T-helper 17 cell (primary cell): ENCODE measurements around the gene HS3ST5. TPM values are rescaled to one million over a fixed set of nuclear protein-coding genes. Genes with fewer than 3 reads are reported as not detected.
"Not testable (repeated sequence)": the region's sequence is repeated elsewhere in the genome, so short reads cannot be mapped to it uniquely, and the experiment has no call there.

Experiments used
- ATAC-seq: fragments of 150-1000 bp; cut with Tn5 transposase; 2 replicates; pipeline ENCODE4 v1.10.0; 2021; ENCODE audit warnings: mild to moderate bottlenecking, moderate library complexity
- DNase-seq, 3 donors: peaks; one replicate each; pipeline versions ENCODE4 v3.0.0 to v3.0.0-alpha.2; 2020 to 2021
- H3K9me3 ChIP-seq: one replicate; pipeline ENCODE4 v1.7.0; 2013; ENCODE audit warnings: low read length, mild to moderate bottlenecking; ENCODE audit not compliant: control insufficient read depth, poor library complexity, severe bottlenecking
- H3K27ac Mint-ChIP-seq: one replicate; pipeline ENCODE4 v1.8.0; 2022; ENCODE audit warnings: mild to moderate bottlenecking, moderate library complexity, mixed read lengths
- H3K27me3 Mint-ChIP-seq: one replicate; pipeline ENCODE4 v1.8.0; 2022; ENCODE audit warnings: mixed read lengths
- H3K36me3 Mint-ChIP-seq: one replicate; pipeline ENCODE4 v1.8.0; 2022; ENCODE audit warnings: low read depth, mixed read lengths
- H3K4me1 Mint-ChIP-seq: one replicate; pipeline ENCODE4 v1.8.0; 2022; ENCODE audit warnings: mild to moderate bottlenecking, mixed read lengths
- H3K4me3 Mint-ChIP-seq: one replicate; pipeline ENCODE4 v1.8.0; 2022; ENCODE audit warnings: mild to moderate bottlenecking, moderate library complexity, mixed read lengths
- total RNA-seq, 4 donors: library from RNA in 2 of 4; stranded (reverse) in 2 of 4; gene quantifications; one replicate each; pipeline ENCODE4 v1.2.3 and lab custom pipeline; 2022 to 2026

HS3ST5 gene
- total RNA-seq, 2 donors from 2014 or later, result not detected

- H3K36me3 Mint-ChIP-seq, result no peaks in the 10 kb centered on the region
- H3K27me3 Mint-ChIP-seq, result peaks cover 5% of the 10 kb centered on the region
- no peak overlapping the region for H3K4me3 Mint-ChIP-seq
- peaks cover under 1% of the 10 kb centered on the region for H3K4me1 Mint-ChIP-seq
- ATAC-seq, result peak; percentile 46
- no peak overlapping the region for H3K27ac Mint-ChIP-seq
- no peaks in the 10 kb centered on the region for H3K9me3 ChIP-seq
- DNase-seq, result no peak
Observed at GRCh38 chr6:114096561-114097172, 246.2 kb downstream of the HS3ST5 start.

- DNase-seq (no peak), ATAC-seq (no peak)
- peaks cover 17% of the 10 kb centered on the region for H3K27me3 Mint-ChIP-seq
- H3K9me3 ChIP-seq, result no peaks in the 10 kb centered on the region
- H3K4me1 Mint-ChIP-seq, result peaks cover 3% of the 10 kb centered on the region
- H3K4me3 Mint-ChIP-seq, result no peak overlapping the region
- no peaks in the 10 kb centered on the region for H3K36me3 Mint-ChIP-seq
- H3K27ac Mint-ChIP-seq, result no peak overlapping the region
Observed at GRCh38 chr6:114092943-114093342, 249.9 kb downstream of the HS3ST5 start.

GRCh38 chr6:114090626-114091025 is 252.2 kb downstream of the HS3ST5 start:
- H3K27ac Mint-ChIP-seq, result no peak overlapping the region
- peaks cover 36% of the 10 kb centered on the region for H3K27me3 Mint-ChIP-seq
- no peak for ATAC-seq
- DNase-seq, result no peak
- H3K4me3 Mint-ChIP-seq, result no peak overlapping the region
- peaks cover 3% of the 10 kb centered on the region for H3K4me1 Mint-ChIP-seq
- H3K36me3 Mint-ChIP-seq, result no peaks in the 10 kb centered on the region
- no peaks in the 10 kb centered on the region for H3K9me3 ChIP-seq

- DNase-seq (no peak), ATAC-seq (no peak)
- Mint-ChIP-seq H3K4me1 (peaks cover 3% of the 10 kb centered on the region), H3K36me3 (no peaks in the 10 kb centered on the region), H3K4me3 (no peak overlapping the region), H3K27ac (no peak overlapping the region), H3K27me3 (peaks cover 40% of the 10 kb centered on the region)
- H3K9me3 ChIP-seq, result no peaks in the 10 kb centered on the region
Observed at GRCh38 chr6:114087496-114087895, 255.3 kb downstream of the HS3ST5 start.

GRCh38 chr6:114085211-114085610 is 257.6 kb downstream of the HS3ST5 start:
- no peak overlapping the region for H3K27ac Mint-ChIP-seq
- DNase-seq (no peak), ATAC-seq (no peak)
- H3K4me1 Mint-ChIP-seq, result no peaks in the 10 kb centered on the region
- H3K36me3 Mint-ChIP-seq, result no peaks in the 10 kb centered on the region
- H3K27me3 Mint-ChIP-seq, result peaks cover 34% of the 10 kb centered on the region
- no peaks in the 10 kb centered on the region for H3K9me3 ChIP-seq
- no peak overlapping the region for H3K4me3 Mint-ChIP-seq

- no peaks in the 10 kb centered on the region for H3K36me3 Mint-ChIP-seq
- H3K4me1 Mint-ChIP-seq, result no peaks in the 10 kb centered on the region
- ATAC-seq (no peak), DNase-seq (no peak)
- H3K9me3 ChIP-seq, result no peaks in the 10 kb centered on the region
- no peak overlapping the region for H3K4me3 Mint-ChIP-seq
- no peak overlapping the region for H3K27ac Mint-ChIP-seq
- peaks cover 32% of the 10 kb centered on the region for H3K27me3 Mint-ChIP-seq
Observed at GRCh38 chr6:114084327-114084890, 258.4 kb downstream of the HS3ST5 start.

GRCh38 chr6:114083251-114083650 is 259.6 kb downstream of the HS3ST5 start:
- Mint-ChIP-seq H3K4me3 (no peak overlapping the region), H3K4me1 (no peaks in the 10 kb centered on the region), H3K36me3 (no peaks in the 10 kb centered on the region), H3K27ac (no peak overlapping the region), H3K27me3 (peaks cover 25% of the 10 kb centered on the region)
- H3K9me3 ChIP-seq, result no peaks in the 10 kb centered on the region
- ATAC-seq (no peak), DNase-seq (no peak)

- ATAC-seq (no peak), DNase-seq (no peak)
- Mint-ChIP-seq H3K36me3 (no peaks in the 10 kb centered on the region), H3K27ac (no peak overlapping the region), H3K4me3 (no peak overlapping the region), H3K4me1 (peaks cover 4% of the 10 kb centered on the region), H3K27me3 (peaks cover 11% of the 10 kb centered on the region)
- H3K9me3 ChIP-seq, result no peaks in the 10 kb centered on the region
Observed at GRCh38 chr6:114081730-114082129, 261.1 kb downstream of the HS3ST5 start.

- Mint-ChIP-seq H3K4me1 (peaks cover 8% of the 10 kb centered on the region), H3K4me3 (no peak overlapping the region)
Observed at GRCh38 chr6:114080891-114081510, 261.8 kb downstream of the HS3ST5 start.

GRCh38 chr6:114080410-114080809 is 262.4 kb downstream of the HS3ST5 start:
- DNase-seq, H3K36me3 Mint-ChIP-seq, H3K9me3 ChIP-seq, H3K27me3 Mint-ChIP-seq, H3K4me3 Mint-ChIP-seq, ATAC-seq, H3K27ac Mint-ChIP-seq: not testable (repeated sequence)
- H3K4me1 Mint-ChIP-seq, result peaks cover 14% of the 10 kb centered on the region

More at GRCh38 chr6:114080891-114081510, 261.8 kb downstream of the HS3ST5 start:
- H3K27ac Mint-ChIP-seq, result no peak overlapping the region
- no peaks in the 10 kb centered on the region for H3K9me3 ChIP-seq
- DNase-seq, result no peak
- ATAC-seq, result no peak
- H3K27me3 Mint-ChIP-seq, result peaks cover 7% of the 10 kb centered on the region
- no peaks in the 10 kb centered on the region for H3K36me3 Mint-ChIP-seq

- no peak for ATAC-seq
- Mint-ChIP-seq H3K4me3 (no peak overlapping the region), H3K36me3 (no peaks in the 10 kb centered on the region), H3K27ac (peak overlapping the region; percentile 79), H3K4me1 (peaks cover 17% of the 10 kb centered on the region), H3K27me3 (no peaks in the 10 kb centered on the region)
- H3K9me3 ChIP-seq, result no peaks in the 10 kb centered on the region
- DNase-seq, result no peak
Observed at GRCh38 chr6:114075777-114076176, 267.0 kb downstream of the HS3ST5 start.

- Mint-ChIP-seq H3K27me3 (no peaks in the 10 kb centered on the region), H3K27ac (no peak overlapping the region), H3K4me3 (no peak overlapping the region), H3K36me3 (no peaks in the 10 kb centered on the region), H3K4me1 (peaks cover 17% of the 10 kb centered on the region)
- DNase-seq, result no peak
- H3K9me3 ChIP-seq, result no peaks in the 10 kb centered on the region
- ATAC-seq, result no peak
Observed at GRCh38 chr6:114075300-114075699, 267.5 kb downstream of the HS3ST5 start.

GRCh38 chr6:114068771-114069170 is 274.1 kb downstream of the HS3ST5 start:
- no peak for ATAC-seq
- Mint-ChIP-seq H3K4me1 (no peaks in the 10 kb centered on the region), H3K27ac (no peak overlapping the region), H3K27me3 (peaks cover 27% of the 10 kb centered on the region), H3K36me3 (no peaks in the 10 kb centered on the region), H3K4me3 (no peak overlapping the region)
- DNase-seq, result no peak
- H3K9me3 ChIP-seq, result no peaks in the 10 kb centered on the region

GRCh38 chr6:114068116-114068515 is 274.7 kb downstream of the HS3ST5 start:
- DNase-seq, result no peak
- H3K4me1 Mint-ChIP-seq, result no peaks in the 10 kb centered on the region
- H3K9me3 ChIP-seq, result no peaks in the 10 kb centered on the region
- H3K27ac Mint-ChIP-seq, result no peak overlapping the region
- H3K27me3 Mint-ChIP-seq, result peaks cover 27% of the 10 kb centered on the region
- H3K4me3 Mint-ChIP-seq, result no peak overlapping the region
- no peak for ATAC-seq
- H3K36me3 Mint-ChIP-seq, result no peaks in the 10 kb centered on the region
